ENCODE results near the gene RHOV.
"Not testable (repeated sequence)": the region's sequence is repeated elsewhere in the genome, so short reads cannot be mapped to it uniquely, and the experiment has no call there.

Gene RHOV

GRCh38 chr15:40871749-40872617, 2.1 kb downstream of the RHOV start:
- DNase-seq, result peak; percentile 30

- DNase-seq, result no peak
Observed at GRCh38 chr15:40870716-40871115, 3.3 kb downstream of the RHOV start.

- no peak for DNase-seq
Observed at GRCh38 chr15:40869686-40870085, 4.3 kb downstream of the RHOV start.

DNA sequence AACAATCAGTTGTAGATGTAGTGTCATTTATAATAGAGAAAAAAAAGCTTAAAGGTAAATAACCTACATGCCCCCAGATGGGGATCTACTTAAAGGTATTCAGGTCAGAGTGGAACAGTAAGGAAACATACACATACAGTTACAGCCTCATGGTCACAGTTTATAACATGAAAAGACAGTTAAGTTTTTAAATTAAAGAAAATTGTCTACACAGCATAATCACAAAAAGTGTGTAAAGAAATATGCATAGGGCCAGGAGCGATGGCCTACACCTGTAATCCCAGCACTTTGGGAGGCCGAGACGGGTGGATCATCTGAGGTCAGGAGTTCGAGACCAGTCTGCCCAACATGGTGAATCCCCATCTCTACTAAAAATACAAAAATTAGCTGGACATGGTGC, 6.8 kb downstream of the RHOV start:
- DNase-seq, result no peak

- DNase-seq, result peak; percentile 51
Observed at GRCh38 chr15:40863660-40864270, 10.3 kb downstream of the RHOV start.

DNA sequence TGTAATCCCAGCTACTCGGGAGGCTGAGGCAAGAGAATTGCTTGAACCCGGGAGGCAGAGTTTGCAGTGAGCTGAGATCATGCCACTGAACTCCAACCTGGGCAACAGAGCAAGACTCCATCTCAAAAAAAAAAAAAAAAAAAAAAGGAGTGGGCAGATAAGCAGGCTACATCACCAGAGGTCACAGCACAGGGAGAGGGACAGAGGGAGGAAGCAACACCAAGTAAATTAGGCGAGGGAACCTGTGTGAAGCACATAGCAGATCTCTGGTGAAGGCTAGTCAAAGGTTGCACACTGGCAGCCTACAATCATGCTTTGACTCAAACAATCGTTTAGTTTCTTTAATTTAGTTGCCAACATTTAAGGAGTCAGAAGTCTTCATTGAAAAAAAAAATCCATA, 12.9 kb downstream of the RHOV start:
- not testable (repeated sequence) for DNase-seq

GRCh38 chr15:40859206-40859851, 14.7 kb downstream of the RHOV start:
- peak; percentile 90 for DNase-seq

DNA sequence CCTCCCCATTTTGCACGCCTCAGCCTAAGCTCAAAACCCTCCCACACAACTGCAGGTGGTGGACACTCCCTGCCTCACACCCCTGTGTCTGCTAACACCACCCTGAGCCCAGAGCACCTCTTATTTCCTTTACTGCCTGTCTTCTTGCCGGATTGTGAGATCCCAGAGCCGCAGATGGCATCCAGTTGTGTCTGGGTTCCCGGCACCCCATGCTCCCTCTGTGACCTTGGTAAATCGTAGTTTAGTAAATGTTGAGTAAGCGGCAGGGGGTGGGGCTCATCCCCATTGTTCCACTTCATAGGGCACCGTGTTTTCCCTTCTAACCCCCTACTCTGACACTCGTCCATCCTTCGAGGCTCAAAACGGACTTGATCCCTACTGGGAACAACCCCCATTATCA, 15.3 kb downstream of the RHOV start:
- no peak for DNase-seq

GRCh38 chr15:40857601-40858341, 16.3 kb downstream of the RHOV start:
- peak; percentile 76 for DNase-seq

- no peak for DNase-seq
Observed at GRCh38 chr15:40856746-40857145, 17.3 kb downstream of the RHOV start.

DNA sequence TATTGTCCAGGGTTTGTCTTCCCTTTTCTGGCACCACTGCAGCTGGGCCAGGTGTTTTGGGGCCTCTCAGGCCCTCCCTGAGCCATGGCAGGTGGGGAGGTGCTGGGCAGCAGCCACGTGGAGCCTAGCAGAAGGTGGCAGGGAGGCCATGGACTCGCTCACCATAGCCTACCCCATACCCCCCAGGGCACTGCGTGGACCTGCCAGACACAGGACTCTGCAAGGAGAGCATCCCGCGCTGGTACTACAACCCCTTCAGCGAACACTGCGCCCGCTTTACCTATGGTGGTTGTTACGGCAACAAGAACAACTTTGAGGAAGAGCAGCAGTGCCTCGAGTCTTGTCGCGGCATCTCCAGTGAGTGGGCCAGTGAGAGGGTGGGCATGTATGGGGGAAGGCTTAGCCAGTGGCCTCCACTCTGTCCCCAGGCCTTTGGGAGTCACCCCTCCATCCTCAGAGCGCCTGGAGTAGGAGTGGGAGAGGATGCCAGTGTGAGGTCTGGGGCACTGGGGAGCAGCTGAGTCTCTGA, 18.3 kb downstream of the RHOV start:
- DNase-seq, result no peak

- no peak for DNase-seq
Observed at GRCh38 chr15:40854161-40854560, 19.9 kb downstream of the RHOV start.

DNA sequence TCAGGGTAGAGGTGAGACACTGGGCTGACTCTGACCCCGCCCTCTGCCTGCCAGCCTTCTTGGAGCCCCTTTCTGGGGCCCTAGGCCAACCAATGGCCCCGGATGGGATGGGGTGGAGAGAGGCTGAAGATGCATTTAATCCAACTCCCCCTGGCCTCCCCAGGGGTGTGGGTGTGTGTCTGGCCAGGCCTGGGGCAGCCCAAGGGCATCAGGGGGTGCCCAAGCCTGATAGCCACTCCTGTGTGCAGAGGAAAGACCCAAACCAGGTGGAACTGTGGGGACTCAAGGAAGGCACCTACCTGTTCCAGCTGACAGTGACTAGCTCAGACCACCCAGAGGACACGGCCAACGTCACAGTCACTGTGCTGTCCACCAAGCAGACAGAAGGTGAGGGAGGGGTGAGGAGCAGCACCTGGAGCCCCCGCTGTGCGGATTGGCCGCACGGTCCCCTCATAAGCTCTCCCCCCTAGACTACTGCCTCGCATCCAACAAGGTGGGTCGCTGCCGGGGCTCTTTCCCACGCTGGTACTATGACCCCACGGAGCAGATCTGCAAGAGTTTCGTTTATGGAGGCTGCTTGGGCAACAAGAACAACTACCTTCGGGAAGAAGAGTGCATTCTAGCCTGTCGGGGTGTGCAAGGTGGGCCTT, 20.7 kb downstream of the RHOV start:
- DNase-seq, result no peak

DNA sequence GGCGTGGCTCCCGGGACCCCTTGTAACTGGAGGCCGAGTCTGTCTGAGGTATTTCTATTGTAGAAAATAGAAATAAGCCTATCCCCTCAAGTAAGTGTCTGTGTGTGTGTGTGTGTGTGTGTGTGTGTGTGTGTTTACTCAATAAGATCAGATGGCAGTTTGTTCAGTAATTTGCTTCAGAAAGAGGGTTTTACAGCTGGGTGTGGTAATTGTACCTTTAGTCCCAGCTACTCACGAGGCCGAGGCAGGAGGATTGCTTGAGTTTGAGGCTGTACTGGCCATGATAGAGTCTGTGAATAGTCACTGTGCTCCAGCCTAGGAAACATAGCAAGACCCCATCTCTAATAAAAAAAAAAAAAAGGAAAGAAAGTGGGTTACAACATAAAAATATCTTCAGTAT, 21.5 kb downstream of the RHOV start:
- peak; percentile 48 for DNase-seq

DNA sequence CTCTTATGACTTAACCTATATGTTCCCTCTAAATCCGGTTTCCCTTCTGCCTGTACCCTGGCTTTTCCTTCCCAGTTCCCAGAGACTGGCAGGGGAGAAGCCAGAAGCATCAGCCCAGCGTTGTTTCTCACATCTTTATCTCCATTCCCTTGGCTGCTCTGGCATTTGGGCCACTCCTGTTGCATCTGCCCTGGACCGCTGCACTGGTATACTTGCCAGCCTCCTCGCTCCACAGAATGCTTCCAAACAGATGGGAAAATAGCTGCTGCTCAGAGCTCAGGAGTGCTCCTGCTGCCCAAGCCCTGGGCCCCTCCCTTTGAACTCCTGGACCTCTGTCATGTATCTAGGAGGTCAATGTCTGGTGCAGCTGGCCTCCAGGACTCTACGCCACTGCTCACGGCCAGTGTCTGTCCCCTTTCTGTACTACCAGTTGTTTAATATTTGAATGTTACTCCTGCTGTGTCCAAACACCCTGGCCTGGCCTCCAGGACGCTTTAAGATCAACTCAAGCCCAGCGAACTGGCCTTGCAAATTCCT, 23.4 kb downstream of the RHOV start:
- DNase-seq, result no peak

- DNase-seq, result peak; percentile 95
Observed at GRCh38 chr15:40847223-40847961, 26.6 kb downstream of the RHOV start.

DNA sequence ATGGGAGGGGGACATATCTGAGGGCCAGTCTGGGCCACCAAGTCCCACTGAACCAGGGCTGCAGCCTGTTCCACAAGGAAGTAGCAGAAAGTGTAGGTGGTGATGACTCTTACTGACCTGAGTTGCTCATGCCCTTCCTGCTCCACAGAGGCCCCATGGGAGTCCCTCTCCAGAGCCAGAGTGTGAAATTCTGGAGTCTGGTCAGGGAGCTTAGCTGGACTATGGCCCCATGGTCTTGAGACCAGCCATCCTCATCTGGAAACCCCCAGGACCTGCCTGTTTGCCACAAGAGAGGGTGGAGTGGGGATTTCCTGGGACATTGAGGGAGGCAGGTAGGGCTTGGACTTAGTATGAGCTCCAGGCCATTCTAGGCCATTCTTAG, 27.2 kb downstream of the RHOV start:
- no peak for DNase-seq

DNA sequence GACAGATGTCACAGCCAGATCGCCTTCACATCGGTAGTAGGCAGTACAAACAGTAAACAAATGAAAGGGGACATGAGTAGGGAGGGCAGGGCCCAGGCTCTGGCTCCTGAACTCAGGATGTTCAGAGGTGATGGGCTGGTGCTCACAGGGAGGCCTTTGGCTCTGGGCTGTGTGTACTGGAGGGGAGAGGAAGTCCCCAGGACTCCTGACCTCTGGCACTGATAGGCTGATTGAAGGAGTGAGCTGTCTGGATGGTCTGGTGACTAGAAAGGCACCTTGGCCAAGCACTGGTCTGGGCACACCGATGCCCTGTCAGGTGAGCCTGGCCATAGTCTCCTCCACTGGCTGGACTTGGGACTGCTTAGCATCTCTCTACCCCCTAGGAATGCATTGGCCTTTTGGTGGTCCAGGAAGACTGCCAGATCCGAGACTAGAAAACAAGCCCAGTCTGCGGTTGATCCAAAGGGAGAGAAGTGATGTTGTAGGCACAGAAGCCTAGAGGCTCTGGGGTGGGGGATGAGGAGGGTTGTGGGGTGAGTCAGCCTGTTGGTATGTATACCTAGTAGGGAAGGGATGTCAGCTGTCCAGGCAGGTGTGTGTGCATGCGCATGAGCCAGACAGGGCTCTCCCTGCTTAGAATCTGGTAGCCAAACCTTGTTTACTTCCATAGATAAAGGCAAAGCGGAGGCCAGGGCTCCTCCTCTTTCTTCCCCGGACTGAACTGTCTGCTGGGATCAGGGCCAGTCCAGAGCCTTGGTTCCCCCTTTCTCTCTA, 28.3 kb downstream of the RHOV start:
- peak; percentile 69 for DNase-seq

- DNase-seq, result peak; percentile 41
Observed at GRCh38 chr15:40845036-40845435, 29.0 kb downstream of the RHOV start.

- peak; percentile 73 for DNase-seq
Observed at GRCh38 chr15:40844696-40845030, 29.4 kb downstream of the RHOV start.

All from NCI-H69 (cell line).